NB4 (cell line): ENCODE results near the gene CTNNA3.
A peak's percentile ranks its signal among the peaks of the same experiment; 100 is the strongest.
"Not testable (repeated sequence)": the region's sequence is repeated elsewhere in the genome, so short reads cannot be mapped to it uniquely, and the experiment has no call there.

ENCODE experiments used
- DNase-seq: peaks from one replicate; pipeline ENCODE4 v3.0.0; 2010; ENCODE audit warnings: low read depth
- H3K4me3 ChIP-seq: one replicate; pipeline ENCODE4 v1.5.1; 2011; ENCODE audit warnings: mild to moderate bottlenecking, low read depth, low read length, moderate library complexity
- MYC ChIP-seq: IDR thresholded peaks from 2 replicates; pipeline ENCODE4 v1.6.1; 2011; ENCODE audit warnings: low read depth, low read length
- POLR2A ChIP-seq: IDR thresholded peaks from 2 replicates; pipeline ENCODE4 v1.6.1; 2011; ENCODE audit warnings: mild to moderate bottlenecking; ENCODE audit not compliant: insufficient read length; ENCODE audit errors: extremely low read depth
- TF ChIP-seq, protein P1 (sequence below): IDR thresholded peaks from one replicate; pipeline ENCODE4 v1.5.1; 2012; ENCODE audit warnings: low read depth, low read length
- TF ChIP-seq, protein P2 (sequence below): IDR thresholded peaks from 2 replicates; pipeline ENCODE4 v1.6.1; 2011; ENCODE audit warnings: low read depth, low read length

Gene CTNNA3

DNA sequence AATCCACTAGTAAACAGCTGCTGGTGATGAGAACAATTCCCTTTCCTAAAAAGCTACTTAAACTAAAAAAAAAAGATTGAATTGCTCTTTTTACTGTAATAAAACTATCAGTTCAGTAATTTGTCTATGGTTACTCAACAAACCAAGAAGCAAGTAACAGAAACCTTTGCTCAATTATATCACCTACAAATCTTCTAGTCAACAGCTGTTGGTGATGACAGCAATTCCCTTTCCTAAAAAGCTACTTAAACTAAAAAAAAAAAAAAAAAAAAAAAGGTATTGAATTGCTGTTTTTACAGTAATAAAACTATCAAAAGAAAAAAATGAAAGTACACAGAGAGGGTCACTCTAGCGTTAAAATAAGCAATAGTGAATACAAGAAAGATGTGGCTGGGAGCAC is 158.1 kb downstream of the CTNNA3 start:
- TF ChIP-seq POLR2A (no peak), MYC (no peak)
- TF ChIP-seq, protein P1, sequence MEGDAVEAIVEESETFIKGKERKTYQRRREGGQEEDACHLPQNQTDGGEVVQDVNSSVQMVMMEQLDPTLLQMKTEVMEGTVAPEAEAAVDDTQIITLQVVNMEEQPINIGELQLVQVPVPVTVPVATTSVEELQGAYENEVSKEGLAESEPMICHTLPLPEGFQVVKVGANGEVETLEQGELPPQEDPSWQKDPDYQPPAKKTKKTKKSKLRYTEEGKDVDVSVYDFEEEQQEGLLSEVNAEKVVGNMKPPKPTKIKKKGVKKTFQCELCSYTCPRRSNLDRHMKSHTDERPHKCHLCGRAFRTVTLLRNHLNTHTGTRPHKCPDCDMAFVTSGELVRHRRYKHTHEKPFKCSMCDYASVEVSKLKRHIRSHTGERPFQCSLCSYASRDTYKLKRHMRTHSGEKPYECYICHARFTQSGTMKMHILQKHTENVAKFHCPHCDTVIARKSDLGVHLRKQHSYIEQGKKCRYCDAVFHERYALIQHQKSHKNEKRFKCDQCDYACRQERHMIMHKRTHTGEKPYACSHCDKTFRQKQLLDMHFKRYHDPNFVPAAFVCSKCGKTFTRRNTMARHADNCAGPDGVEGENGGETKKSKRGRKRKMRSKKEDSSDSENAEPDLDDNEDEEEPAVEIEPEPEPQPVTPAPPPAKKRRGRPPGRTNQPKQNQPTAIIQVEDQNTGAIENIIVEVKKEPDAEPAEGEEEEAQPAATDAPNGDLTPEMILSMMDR = no peak
- TF ChIP-seq, protein P2, sequence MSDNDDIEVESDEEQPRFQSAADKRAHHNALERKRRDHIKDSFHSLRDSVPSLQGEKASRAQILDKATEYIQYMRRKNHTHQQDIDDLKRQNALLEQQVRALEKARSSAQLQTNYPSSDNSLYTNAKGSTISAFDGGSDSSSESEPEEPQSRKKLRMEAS = no peak
- no peak overlapping the region for H3K4me3 ChIP-seq
- DNase-seq = no peak

- no peak for DNase-seq
- TF ChIP-seq MYC (no peak), POLR2A (no peak)
- TF ChIP-seq, protein P2 = no peak
- TF ChIP-seq, protein P1 = no peak
- no peak overlapping the region for H3K4me3 ChIP-seq
Measured at GRCh38 chr10:67533376-67533775, 162.6 kb downstream of the CTNNA3 start.

- H3K4me3 ChIP-seq, DNase-seq: not testable (repeated sequence)
Measured at GRCh38 chr10:67530990-67531389, 165.0 kb downstream of the CTNNA3 start.

GRCh38 chr10:67527351-67527750 is 168.6 kb downstream of the CTNNA3 start:
- DNase-seq = no peak
- TF ChIP-seq, protein P1 = no peak
- TF ChIP-seq, protein P2 = no peak
- TF ChIP-seq MYC = no peak

DNA sequence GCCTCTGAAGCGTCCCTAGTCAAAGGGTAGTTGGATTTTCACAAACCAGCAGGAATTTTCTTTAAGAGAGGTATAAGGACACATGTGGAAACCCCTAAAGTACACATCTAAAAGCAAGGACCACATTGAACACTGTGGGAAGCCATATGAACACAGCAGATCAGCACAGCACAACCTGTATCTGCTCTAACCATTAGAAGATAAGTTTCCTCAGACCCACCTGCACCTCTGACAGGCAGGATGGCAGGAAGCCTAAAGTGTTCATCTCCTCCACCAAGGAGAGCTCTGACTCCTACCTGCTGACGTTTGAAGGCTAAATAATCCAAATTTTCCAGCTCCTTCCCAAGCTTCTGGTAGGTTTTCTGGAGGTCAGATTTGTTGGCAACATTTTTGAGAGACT is 174.4 kb downstream of the CTNNA3 start:
- no peak overlapping the region for H3K4me3 ChIP-seq
- TF ChIP-seq POLR2A (no peak), MYC (no peak)
- TF ChIP-seq, protein P2 = no peak
- TF ChIP-seq, protein P1 = no peak
- no peak for DNase-seq

More at GRCh38 chr10:67527351-67527750, 168.6 kb downstream of the CTNNA3 start:
- no peak overlapping the region for H3K4me3 ChIP-seq

- peak; percentile 70 for DNase-seq
- TF ChIP-seq, protein P1 = peak; percentile 88
- no peak for TF ChIP-seq MYC
- no peak overlapping the region for H3K4me3 ChIP-seq
Measured at GRCh38 chr10:67520924-67521520, 175.0 kb downstream of the CTNNA3 start.
